ENCODE measurements around the gene OOSP3. TPM values are rescaled to one million over a fixed set of nuclear protein-coding genes. Genes with fewer than 3 reads are reported as not detected.

OOSP3 gene
- total RNA-seq, 1 donor from 2014 or later: not detected

- Histone ChIP-seq H3K4me3 (ENCODE audit: low read depth, low read length) (no peak overlapping the region), H3K36me3 (ENCODE audit: control insufficient read depth, insufficient read depth, low read length) (no peaks in the 10 kb centered on the region), H3K27me3 (ENCODE audit: control insufficient read depth, insufficient read depth, low read length) (no peaks in the 10 kb centered on the region)
- TF ChIP-seq CTCF (IDR thresholded peaks at IDR 0.05; ENCODE audit: insufficient read depth, low read length, poor library complexity, severe bottlenecking): no peak
- DNase-seq (ENCODE audit: low read depth): no peak
These were observed 23.7 kb upstream of the OOSP3 start for GRCh38 chr11:59854871-59855270.

GRCh38 chr11:59857439-59858434, 20.8 kb upstream of the OOSP3 start:
- no peak overlapping the region for H3K4me3 ChIP-seq (ENCODE audit: low read depth, low read length)
- no peak for DNase-seq (ENCODE audit: low read depth)
- H3K36me3 ChIP-seq (ENCODE audit: control insufficient read depth, insufficient read depth, low read length): no peaks in the 10 kb centered on the region
- H3K27me3 ChIP-seq (ENCODE audit: control insufficient read depth, insufficient read depth, low read length): no peaks in the 10 kb centered on the region
- TF ChIP-seq CTCF (IDR thresholded peaks at IDR 0.05; ENCODE audit: insufficient read depth, low read length, poor library complexity, severe bottlenecking): no peak

- Histone ChIP-seq H3K4me3 (ENCODE audit: low read depth, low read length) (no peak overlapping the region), H3K27me3 (ENCODE audit: control insufficient read depth, insufficient read depth, low read length) (no peaks in the 10 kb centered on the region), H3K36me3 (ENCODE audit: control insufficient read depth, insufficient read depth, low read length) (no peaks in the 10 kb centered on the region)
- TF ChIP-seq CTCF (IDR thresholded peaks at IDR 0.05; ENCODE audit: insufficient read depth, low read length, poor library complexity, severe bottlenecking): no peak
- no peak for DNase-seq (ENCODE audit: low read depth)
These were observed 18.9 kb upstream of the OOSP3 start for GRCh38 chr11:59859673-59860072.

- no peaks in the 10 kb centered on the region for H3K36me3 ChIP-seq (ENCODE audit: control insufficient read depth, insufficient read depth, low read length)
- DNase-seq (ENCODE audit: low read depth): no peak
- no peaks in the 10 kb centered on the region for H3K27me3 ChIP-seq (ENCODE audit: control insufficient read depth, insufficient read depth, low read length)
- no peak overlapping the region for H3K4me3 ChIP-seq (ENCODE audit: low read depth, low read length)
- no peak for TF ChIP-seq CTCF (IDR thresholded peaks at IDR 0.05; ENCODE audit: insufficient read depth, low read length, poor library complexity, severe bottlenecking)
These were observed 16.3 kb upstream of the OOSP3 start for GRCh38 chr11:59862252-59862651.

GRCh38 chr11:59865031-59865430, 13.6 kb upstream of the OOSP3 start:
- peak; percentile 58 for DNase-seq (ENCODE audit: low read depth)
- H3K36me3 ChIP-seq (ENCODE audit: control insufficient read depth, insufficient read depth, low read length): no peaks in the 10 kb centered on the region

More at GRCh38 chr11:59865031-59865430, 13.6 kb upstream of the OOSP3 start:
- TF ChIP-seq CTCF (IDR thresholded peaks at IDR 0.05; ENCODE audit: insufficient read depth, low read length, poor library complexity, severe bottlenecking): no peak
- Histone ChIP-seq H3K27me3 (ENCODE audit: control insufficient read depth, insufficient read depth, low read length) (no peaks in the 10 kb centered on the region), H3K4me3 (ENCODE audit: low read depth, low read length) (no peak overlapping the region)

Measured in kidney epithelial cell (primary cell).